VCaP (cell line): ENCODE data around the gene ING3.

ENCODE experiments used
- H3K27ac ChIP-seq: fragments of 450-650 bp; 2 replicates; pipeline ENCODE4 v1.5.1; 2017
- CTCF ChIP-seq: fragments of 450-650 bp; conservative IDR thresholded peaks from 2 replicates; pipeline ENCODE4 v1.5.1; 2017; ENCODE audit warnings: mild to moderate bottlenecking, moderate library complexity

ING3 gene

GRCh38 chr7:120989257-120990220 is 39.0 kb downstream of the ING3 start:
- H3K27ac ChIP-seq: no peak overlapping the region
- TF ChIP-seq CTCF: no peak

- no peak for TF ChIP-seq CTCF
- no peak overlapping the region for H3K27ac ChIP-seq
Measured at GRCh38 chr7:120990468-120991118, 40.0 kb downstream of the ING3 start.

- no peak for TF ChIP-seq CTCF
- no peak overlapping the region for H3K27ac ChIP-seq
Measured at GRCh38 chr7:120991161-120991560, 40.6 kb downstream of the ING3 start.

GRCh38 chr7:120991581-120991980 is 41.0 kb downstream of the ING3 start:
- no peak for TF ChIP-seq CTCF
- H3K27ac ChIP-seq: no peak overlapping the region

- no peak for TF ChIP-seq CTCF
- no peak overlapping the region for H3K27ac ChIP-seq
Measured at GRCh38 chr7:120992272-120992964, 41.8 kb downstream of the ING3 start.

- no peak for TF ChIP-seq CTCF
- H3K27ac ChIP-seq: no peak overlapping the region
Measured at GRCh38 chr7:120992965-120993494, 42.5 kb downstream of the ING3 start.
